Activated CD4-positive, alpha-beta T cell treated with anti-CD3 and anti-CD28 coated beads for 24 hours (primary cell): Measurements from ENCODE around the gene OR2S2.
"Not testable (repeated sequence)": the region's sequence is repeated elsewhere in the genome, so short reads cannot be mapped to it uniquely, and the experiment has no call there.

Experiments used
- DNase-seq, 2 donors: peaks; one replicate each; pipeline ENCODE4 v3.0.0-alpha.2; 2020; ENCODE audit warnings: low read depth in 2 of 2

OR2S2 gene

DNA sequence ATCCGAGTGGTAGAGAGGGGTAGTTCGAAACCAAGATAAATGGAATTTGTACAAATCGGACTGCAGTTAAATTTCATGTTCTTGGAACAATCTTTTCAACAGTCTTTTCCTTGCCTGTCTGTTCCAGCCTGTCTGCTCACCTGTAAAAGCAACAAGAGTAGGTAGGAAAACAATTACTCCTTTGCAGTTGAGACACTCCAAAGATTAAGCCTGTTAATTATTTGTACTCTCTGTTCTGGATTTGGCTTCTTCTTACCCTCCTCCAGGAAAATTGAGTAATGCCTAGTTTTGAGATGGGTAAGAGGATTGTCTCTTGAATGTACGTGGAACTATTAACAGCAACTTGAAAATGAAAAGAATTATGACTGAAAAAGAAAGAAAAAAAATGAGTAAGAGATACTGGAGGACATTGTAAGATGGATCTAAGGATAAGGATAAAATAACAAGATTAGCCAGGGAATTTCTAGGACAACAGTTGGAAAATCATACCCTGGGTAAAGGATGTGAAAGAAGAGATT is 24.3 kb downstream of the OR2S2 start:
- no peak for DNase-seq

DNA sequence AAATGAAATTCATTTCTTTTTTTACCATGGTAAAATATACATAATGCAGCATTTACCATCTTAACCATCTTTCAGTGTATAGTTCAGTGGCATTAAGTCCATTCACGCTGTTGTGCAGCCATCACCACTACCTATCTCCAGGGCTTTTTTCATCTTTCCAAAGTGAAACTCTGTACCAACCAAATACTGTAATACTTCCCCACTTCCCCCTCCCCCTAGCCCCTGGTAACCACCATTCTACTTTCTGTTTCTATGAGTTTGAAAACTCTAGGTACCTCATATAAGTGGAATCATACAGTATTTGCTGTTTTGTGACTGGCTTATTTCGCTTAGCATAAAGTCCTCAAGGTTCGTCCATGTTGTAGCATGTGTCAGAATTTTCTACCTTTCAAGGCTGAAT is 25.2 kb downstream of the OR2S2 start:
- no peak for DNase-seq

DNA sequence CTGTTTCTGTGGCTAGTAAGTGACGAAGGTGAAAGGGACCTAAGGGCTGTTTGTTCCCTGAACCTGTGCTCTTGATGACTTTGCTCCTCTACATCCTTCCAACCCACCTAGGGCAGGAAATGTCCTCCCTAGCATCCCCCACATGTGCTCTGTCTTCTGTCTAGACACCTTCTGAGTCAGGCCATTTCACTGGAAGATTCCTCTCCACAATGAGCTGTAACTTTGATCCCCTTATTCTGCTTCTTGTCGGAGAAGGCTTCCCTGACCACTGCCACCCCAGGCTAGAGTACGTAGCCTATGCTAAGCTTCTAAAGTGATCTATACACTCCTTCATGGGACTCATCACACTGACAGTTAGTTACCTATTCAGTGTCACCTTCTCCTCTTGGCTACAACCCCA is 27.0 kb downstream of the OR2S2 start:
- DNase-seq, result no peak

GRCh38 chr9:35930521-35930920 is 27.4 kb downstream of the OR2S2 start:
- DNase-seq, result no peak

GRCh38 chr9:35929453-35929718 is 28.6 kb downstream of the OR2S2 start:
- no peak for DNase-seq

DNA sequence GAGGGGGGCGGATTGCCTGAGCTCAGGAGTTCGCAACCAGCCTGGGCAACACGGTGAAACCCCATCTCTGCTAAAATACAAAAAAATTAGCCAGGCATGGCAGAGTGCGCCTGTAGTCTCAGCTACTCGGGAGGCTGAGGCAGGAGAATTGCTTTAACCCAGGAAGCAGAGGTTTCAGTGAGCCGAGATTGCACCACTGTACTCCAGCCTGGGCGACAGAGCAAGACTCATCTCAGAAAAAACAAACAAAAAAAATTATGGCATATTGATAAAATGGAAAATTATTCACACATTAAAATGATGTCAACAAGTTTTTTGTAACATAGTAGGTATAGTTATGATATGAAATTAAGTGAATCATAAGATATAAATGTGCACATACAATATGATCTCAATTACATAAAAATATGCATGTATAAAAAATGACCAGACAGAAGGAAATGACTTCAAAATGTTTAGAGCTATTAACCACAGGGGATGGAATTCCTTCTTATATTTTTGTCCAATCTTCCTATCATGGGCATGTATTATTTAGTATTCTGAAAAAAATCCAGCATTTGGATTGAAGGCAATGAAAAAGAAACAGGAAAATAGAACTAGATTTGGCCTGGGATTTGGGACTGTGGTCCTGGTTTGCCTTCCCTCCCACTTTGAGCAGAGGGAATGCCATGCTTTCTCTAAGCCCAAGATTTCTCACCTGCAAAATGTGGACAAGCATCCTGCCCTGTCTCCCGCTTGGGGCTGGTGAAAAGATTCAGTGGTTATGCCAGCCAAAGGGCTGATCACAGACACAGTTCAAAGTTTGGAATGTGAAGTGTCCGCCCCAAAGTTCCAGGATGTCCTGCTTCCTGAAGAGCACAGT is 29.1 kb downstream of the OR2S2 start:
- DNase-seq, result no peak

- DNase-seq, result peak in 1 of 2 donors; percentile 26
These were observed 33.8 kb downstream of the OR2S2 start for GRCh38 chr9:35923927-35924763.

- no peak for DNase-seq
These were observed 34.4 kb downstream of the OR2S2 start for GRCh38 chr9:35923598-35923926.

DNA sequence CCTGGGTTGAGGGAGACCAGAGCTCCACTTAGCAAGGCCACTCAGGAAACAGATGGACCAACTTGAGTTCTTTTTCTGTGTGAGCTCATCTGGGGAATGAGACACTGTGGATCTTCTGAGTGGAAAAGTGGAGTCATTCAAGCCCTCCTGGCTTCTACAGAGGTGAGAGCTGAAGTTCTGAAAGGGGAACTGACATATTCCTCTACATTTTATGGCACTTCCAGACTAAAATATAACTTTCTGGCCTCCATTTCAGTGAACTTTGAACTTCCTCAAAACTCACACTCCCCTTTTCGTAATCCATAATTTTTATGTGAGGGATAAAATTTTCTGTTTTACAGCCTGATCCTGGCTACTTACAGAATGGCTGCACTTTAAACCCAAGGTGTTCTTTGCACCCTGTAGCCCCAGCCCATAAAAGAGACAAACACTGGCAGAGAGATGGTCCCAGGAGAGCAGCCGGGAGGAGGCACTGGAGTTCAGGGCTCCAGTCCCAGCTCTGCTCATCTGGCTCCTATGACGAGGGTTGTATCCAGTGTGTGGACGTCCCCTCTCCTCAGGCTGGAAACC is 37.8 kb downstream of the OR2S2 start:
- DNase-seq, result no peak

GRCh38 chr9:35919212-35920008 is 38.5 kb downstream of the OR2S2 start:
- DNase-seq, result no peak

DNA sequence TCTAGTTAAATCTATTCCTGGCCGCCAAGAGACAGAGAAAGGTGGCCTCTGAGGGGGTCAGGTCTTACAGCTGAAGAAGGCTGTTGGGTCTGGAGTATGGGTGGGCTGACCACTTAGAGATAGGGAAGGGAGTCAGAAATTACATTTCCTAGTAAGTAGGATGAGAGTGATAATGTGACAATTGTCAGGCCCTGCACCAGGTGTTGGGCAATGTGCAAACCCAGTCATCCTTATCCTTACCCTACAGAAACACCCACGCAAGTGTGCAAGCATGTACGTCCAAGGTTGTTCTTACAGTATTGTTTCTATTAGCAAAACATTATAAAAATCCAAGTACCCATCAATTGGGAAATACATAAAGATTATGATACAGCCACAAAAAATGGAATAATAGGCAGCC is 39.2 kb downstream of the OR2S2 start:
- DNase-seq, result no peak

GRCh38 chr9:35917261-35917660 is 40.7 kb downstream of the OR2S2 start:
- no peak for DNase-seq

DNA sequence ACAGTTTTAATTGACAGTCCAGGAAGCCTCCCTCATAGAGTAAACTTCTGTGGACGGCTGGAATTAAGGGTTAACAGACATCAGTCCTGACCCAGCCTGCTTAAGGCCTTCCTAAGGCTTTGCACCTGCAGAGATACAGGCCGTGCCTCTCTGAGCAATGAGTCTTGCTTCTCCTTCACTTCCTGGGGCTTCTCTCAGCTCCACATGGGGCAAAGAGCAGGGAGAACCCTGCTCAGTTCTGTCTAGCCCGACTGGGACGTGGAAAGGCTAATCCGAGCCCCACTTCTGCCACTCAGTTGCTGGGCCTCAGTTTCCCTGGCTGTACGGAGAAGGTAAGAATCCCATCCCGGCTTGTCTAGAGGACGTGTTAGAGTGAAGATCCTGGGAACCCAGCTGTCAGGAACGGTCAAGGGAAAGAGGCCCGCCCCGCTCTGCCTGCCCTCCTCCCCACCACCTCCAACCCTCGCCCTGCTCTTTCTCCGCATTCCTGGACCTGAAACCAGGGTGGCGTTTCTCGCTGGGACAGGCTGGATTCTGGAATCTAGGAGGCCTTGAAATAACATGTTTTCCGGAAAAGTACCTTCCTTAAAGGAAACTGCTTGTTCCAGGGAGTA is 42.2 kb downstream of the OR2S2 start:
- no peak for DNase-seq

- no peak for DNase-seq
These were observed 43.6 kb downstream of the OR2S2 start for GRCh38 chr9:35914301-35914807.

DNA sequence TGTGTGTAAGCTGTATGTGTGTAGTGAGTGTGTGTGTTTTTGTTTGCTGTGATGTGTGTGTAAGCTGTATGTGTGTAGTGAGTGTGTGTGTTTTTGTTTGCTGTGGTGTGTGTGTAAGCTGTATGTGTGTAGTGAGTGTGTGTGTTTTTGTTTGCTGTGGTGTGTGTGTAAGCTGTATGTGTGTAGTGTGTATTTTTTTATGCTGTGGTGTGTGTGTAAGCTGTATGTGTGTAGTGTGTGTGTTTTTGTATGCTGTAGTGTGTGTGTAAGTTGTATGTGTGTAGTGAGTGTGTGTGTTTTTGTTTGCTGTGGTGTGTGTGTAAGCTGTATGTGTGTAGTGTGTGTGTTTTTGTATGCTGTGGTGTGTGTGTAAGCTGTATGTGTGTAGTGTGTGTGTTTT is 44.5 kb downstream of the OR2S2 start:
- DNase-seq, result not testable (repeated sequence)

- DNase-seq, result no peak
These were observed 45.1 kb downstream of the OR2S2 start for GRCh38 chr9:35912791-35913400.

GRCh38 chr9:35911690-35912089 is 46.3 kb downstream of the OR2S2 start:
- DNase-seq, result no peak

DNA sequence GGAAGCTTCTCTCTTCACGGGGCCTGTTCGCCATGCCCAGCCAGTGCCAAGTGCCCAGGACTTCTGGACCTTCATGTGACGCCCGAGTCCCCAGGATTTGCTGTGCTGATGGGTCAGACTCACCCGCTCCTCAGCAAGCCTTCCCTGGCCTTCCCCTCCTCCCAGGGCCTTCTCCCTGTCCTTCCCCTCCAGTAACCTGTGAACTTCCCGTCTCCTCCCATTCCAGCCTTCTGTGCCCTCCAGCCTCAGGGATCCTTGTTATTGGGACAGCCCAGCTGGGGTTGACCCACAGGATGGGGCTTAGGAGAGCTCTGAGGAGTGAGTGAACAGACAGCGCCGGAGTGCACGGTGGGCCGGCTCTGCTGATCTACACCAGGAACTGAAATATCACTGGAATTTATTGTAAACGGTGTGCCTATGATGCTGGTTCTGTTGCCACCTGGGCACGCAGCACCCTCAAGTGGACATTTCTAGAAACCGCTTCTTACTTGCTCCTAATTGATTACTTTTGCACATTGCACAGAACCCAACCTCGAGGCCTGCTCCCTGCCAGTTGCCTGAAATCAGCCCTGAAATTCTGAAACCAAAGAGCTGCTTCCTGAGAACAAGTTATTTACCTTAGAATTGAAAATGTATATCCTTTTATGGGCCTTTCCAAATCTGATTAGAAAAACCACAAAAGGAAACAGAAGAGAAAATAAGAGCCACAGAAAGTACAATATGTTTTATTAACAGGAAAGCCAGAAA is 47.2 kb downstream of the OR2S2 start:
- DNase-seq, result peak in 1 of 2 donors; percentile 14

DNA sequence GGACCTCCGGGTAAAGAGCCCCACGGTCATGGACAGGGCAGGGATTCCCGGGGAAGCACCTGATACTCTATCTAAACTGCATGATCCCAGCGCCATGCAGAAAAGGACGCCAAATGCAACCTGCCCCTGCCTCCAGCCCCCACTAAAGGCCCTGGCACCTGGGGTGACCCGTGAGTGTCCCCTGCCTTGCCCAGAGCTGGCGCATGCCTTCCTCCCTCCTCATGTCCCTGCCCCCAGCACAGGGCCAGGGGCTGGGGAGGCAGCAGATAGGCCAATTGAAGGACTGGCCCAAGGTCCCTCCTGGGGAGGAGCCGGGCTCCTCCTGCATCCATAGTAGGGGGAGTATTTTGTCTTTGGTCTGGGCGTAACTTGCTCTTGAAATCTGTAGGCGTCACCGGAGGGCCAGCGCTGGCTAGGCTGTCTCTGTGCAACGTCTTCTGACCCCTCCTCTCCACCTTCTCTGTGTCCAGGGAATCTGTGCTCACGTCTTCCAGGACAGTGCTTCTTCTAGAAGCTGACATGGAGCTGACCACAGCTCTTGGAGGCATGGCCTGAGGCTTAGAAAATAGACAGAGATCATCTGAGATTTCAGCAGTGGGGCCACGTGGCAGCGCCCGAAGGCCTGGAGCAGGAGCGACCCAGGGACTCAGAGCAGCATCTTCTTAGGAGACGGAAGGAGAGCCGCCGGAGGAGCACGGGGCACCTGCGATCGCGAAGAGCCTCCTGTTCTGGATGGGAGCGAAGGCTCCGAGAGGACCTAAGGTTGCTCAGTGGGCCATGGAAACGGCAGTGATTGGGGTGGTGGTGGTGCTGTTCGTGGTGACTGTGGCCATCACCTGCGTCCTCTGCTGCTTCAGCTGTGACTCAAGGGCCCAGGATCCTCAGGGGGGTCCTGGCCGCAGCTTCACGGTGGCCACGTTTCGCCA is 48.0 kb downstream of the OR2S2 start:
- DNase-seq, result no peak
